Cardiac fibroblast (primary cell): Measurements from ENCODE around the gene ATP6V0D1.

Experiments used
- DNase-seq, 2 donors: peaks; one replicate each; pipeline versions ENCODE4 v3.0.0 to v3.0.0-alpha.2; 2010; ENCODE audit warnings: low read depth in 2 of 2
- H3K4me3 ChIP-seq, 2 donors: replicated peaks in 1 of 2; 1 replicate in 1 of 2; 2 replicates in 1 of 2; pipeline ENCODE4 v1.5.1; 2011; ENCODE audit warnings: low read depth in 2 of 2, low read length in 2 of 2, mild to moderate bottlenecking in 2 of 2, moderate library complexity in 1 of 2
- CTCF ChIP-seq: IDR thresholded peaks from one replicate; pipeline ENCODE4 v1.5.1; 2011; ENCODE audit warnings: low read depth, mild to moderate bottlenecking, low read length, inconsistent platforms

ATP6V0D1 gene

GRCh38 chr16:67438824-67439393, 42.0 kb downstream of the ATP6V0D1 start:
- TF ChIP-seq CTCF = no peak
- no peak overlapping the region for H3K4me3 ChIP-seq
- DNase-seq = no peak

- no peak for TF ChIP-seq CTCF
- no peak overlapping the region for H3K4me3 ChIP-seq
- no peak for DNase-seq
These were observed 42.7 kb downstream of the ATP6V0D1 start for GRCh38 chr16:67438098-67438791.

- no peak for TF ChIP-seq CTCF
- no peak for DNase-seq
- no peak overlapping the region for H3K4me3 ChIP-seq
These were observed 43.4 kb downstream of the ATP6V0D1 start for GRCh38 chr16:67437513-67437912.

- no peak overlapping the region for H3K4me3 ChIP-seq
- TF ChIP-seq CTCF = no peak
- no peak for DNase-seq
These were observed 44.2 kb downstream of the ATP6V0D1 start for GRCh38 chr16:67436640-67437193.

GRCh38 chr16:67435758-67436164, 45.2 kb downstream of the ATP6V0D1 start:
- no peak for TF ChIP-seq CTCF
- DNase-seq = no peak
- H3K4me3 ChIP-seq = no peak overlapping the region

GRCh38 chr16:67433131-67433719, 47.7 kb downstream of the ATP6V0D1 start:
- H3K4me3 ChIP-seq = no peak overlapping the region
- TF ChIP-seq CTCF = no peak
- DNase-seq = no peak
